ENCODE measurements around the gene PABPC1L.
"Not testable (repeated sequence)": the region's sequence is repeated elsewhere in the genome, so short reads cannot be mapped to it uniquely, and the experiment has no call there.

PABPC1L gene

GRCh38 chr20:44866703-44867335 lies 43.0 kb upstream of the PABPC1L start:
- no peak for TF ChIP-seq EZH2phosphoT487 (conservative IDR thresholded peaks at IDR 0.05; ENCODE audit: low read length)
- no peak for TF ChIP-seq CTCF (IDR thresholded peaks at IDR 0.05; ENCODE audit: insufficient read depth, low read length, poor library complexity, severe bottlenecking)
- Histone ChIP-seq H3K9me3 (ENCODE audit: insufficient read depth, low read length) (no peaks in the 10 kb centered on the region), H2AFZ (ENCODE audit: low read depth, low read length, severe bottlenecking) (no peak overlapping the region), H3K4me3 (ENCODE audit: insufficient read depth, low read length, poor library complexity, severe bottlenecking) (no peak overlapping the region), H3K9ac (ENCODE audit: low read length) (no peak overlapping the region), H3K27ac (ENCODE audit: low read depth, low read length) (no peak overlapping the region), H3K36me3 (ENCODE audit: low read length) (no peaks in the 10 kb centered on the region), H3K79me2 (ENCODE audit: insufficient read depth, low read length) (no peaks in the 10 kb centered on the region), H3K4me2 (ENCODE audit: low read depth, low read length, poor library complexity, severe bottlenecking) (no peak overlapping the region), H4K20me1 (ENCODE audit: low read depth, low read length) (no peaks in the 10 kb centered on the region), H3F3A (ENCODE audit: insufficient read depth) (no peaks in the 10 kb centered on the region), H3K9me2 (replicated peaks; ENCODE audit: insufficient read depth, low read length) (no peaks in the 10 kb centered on the region), H3K27me3 (ENCODE audit: low read length) (no peaks in the 10 kb centered on the region)

DNA sequence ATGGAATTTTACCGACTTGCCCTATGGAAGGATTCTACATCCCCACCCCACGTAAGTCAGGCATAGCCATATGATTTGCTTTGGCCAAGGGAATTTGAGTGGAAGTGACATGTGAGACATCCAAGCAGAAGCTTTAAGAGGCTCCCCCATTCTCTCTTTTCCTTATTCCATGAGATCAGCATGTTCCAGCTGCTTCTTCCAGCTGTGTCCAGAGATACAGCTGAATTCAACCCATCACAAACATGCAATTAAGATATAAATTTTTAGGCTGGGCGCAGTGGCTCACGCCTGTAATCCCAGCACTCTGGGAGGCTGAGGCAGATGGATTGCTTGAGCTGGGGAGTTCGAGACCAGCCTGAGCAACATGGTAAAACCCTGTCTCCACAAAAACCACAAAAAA lies 40.4 kb upstream of the PABPC1L start:
- TF ChIP-seq CTCF (IDR thresholded peaks at IDR 0.05; ENCODE audit: insufficient read depth, low read length, poor library complexity, severe bottlenecking) (no peak), EZH2phosphoT487 (conservative IDR thresholded peaks at IDR 0.05; ENCODE audit: low read length) (no peak)
- Histone ChIP-seq H3K27ac (ENCODE audit: low read depth, low read length) (no peak overlapping the region), H3K4me2 (ENCODE audit: low read depth, low read length, poor library complexity, severe bottlenecking) (no peak overlapping the region), H3K9me3 (ENCODE audit: insufficient read depth, low read length) (no peaks in the 10 kb centered on the region), H3K36me3 (ENCODE audit: low read length) (no peaks in the 10 kb centered on the region), H3F3A (ENCODE audit: insufficient read depth) (no peaks in the 10 kb centered on the region), H3K9me2 (replicated peaks; ENCODE audit: insufficient read depth, low read length) (no peaks in the 10 kb centered on the region), H4K20me1 (ENCODE audit: low read depth, low read length) (no peaks in the 10 kb centered on the region), H2AFZ (ENCODE audit: low read depth, low read length, severe bottlenecking) (no peak overlapping the region), H3K4me3 (ENCODE audit: insufficient read depth, low read length, poor library complexity, severe bottlenecking) (no peak overlapping the region), H3K9ac (ENCODE audit: low read length) (no peak overlapping the region), H3K27me3 (ENCODE audit: low read length) (no peaks in the 10 kb centered on the region), H3K79me2 (ENCODE audit: insufficient read depth, low read length) (no peaks in the 10 kb centered on the region)

- not testable (repeated sequence) for H3K27me3 ChIP-seq (ENCODE audit: low read length); H2AFZ ChIP-seq (ENCODE audit: low read depth, low read length, severe bottlenecking); H3F3A ChIP-seq (ENCODE audit: insufficient read depth); H3K27ac ChIP-seq (ENCODE audit: low read depth, low read length); H3K4me3 ChIP-seq (ENCODE audit: insufficient read depth, low read length, poor library complexity, severe bottlenecking); H3K4me2 ChIP-seq (ENCODE audit: low read depth, low read length, poor library complexity, severe bottlenecking); H3K36me3 ChIP-seq (ENCODE audit: low read length); H3K9me2 ChIP-seq (replicated peaks; ENCODE audit: insufficient read depth, low read length); H3K9ac ChIP-seq (ENCODE audit: low read length); H3K9me3 ChIP-seq (ENCODE audit: insufficient read depth, low read length)
- peaks cover 18% of the 10 kb centered on the region for H3K79me2 ChIP-seq (ENCODE audit: insufficient read depth, low read length)
- H4K20me1 ChIP-seq (ENCODE audit: low read depth, low read length): peaks cover 13% of the 10 kb centered on the region; the same call in 1 of the 2 replicates
Observed at GRCh38 chr20:44882360-44882759, 27.5 kb upstream of the PABPC1L start.

DNA sequence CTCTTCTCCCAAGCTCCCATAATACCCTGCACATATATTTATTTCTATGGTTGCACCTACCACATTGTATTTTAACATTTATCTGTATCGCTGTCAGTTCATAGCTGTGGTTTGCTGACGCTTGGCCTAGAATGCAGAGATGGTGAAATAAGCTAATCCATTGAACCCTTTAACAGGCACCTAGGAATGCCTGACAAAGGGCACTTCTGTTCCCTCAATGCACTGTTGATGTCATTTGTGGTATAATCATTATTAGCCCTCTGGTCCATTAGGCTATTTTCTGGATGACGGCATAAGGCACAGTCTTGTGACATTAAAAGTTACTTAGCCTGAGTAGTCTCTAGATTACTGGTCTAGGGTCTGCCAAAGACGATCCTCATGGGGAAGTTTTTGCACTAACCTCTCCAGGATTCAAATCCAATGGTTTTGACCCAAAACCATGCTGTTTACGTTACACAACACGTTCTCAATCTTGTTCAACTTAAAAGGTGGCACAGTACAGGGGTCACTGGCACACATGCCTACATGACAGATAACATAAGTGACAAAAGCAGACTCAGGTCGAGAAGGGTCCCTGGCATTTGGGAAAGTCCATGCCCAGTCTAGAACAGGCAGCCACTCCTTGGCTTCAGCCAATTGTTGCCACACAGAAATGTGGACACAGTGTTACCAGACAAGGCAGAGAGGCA lies 26.5 kb upstream of the PABPC1L start:
- Histone ChIP-seq H3K4me3 (ENCODE audit: insufficient read depth, low read length, poor library complexity, severe bottlenecking) (no peak overlapping the region), H3K36me3 (ENCODE audit: low read length) (peaks cover 7% of the 10 kb centered on the region), H3K27ac (ENCODE audit: low read depth, low read length) (no peak overlapping the region), H3K4me2 (ENCODE audit: low read depth, low read length, poor library complexity, severe bottlenecking) (no peak overlapping the region), H2AFZ (ENCODE audit: low read depth, low read length, severe bottlenecking) (no peak overlapping the region), H4K20me1 (ENCODE audit: low read depth, low read length) (peaks cover 23% of the 10 kb centered on the region), H3F3A (ENCODE audit: insufficient read depth) (no peaks in the 10 kb centered on the region), H3K9me3 (ENCODE audit: insufficient read depth, low read length) (no peaks in the 10 kb centered on the region), H3K9ac (ENCODE audit: low read length) (no peak overlapping the region), H3K9me2 (replicated peaks; ENCODE audit: insufficient read depth, low read length) (no peaks in the 10 kb centered on the region), H3K27me3 (ENCODE audit: low read length) (no peaks in the 10 kb centered on the region), H3K79me2 (ENCODE audit: insufficient read depth, low read length) (peaks cover 28% of the 10 kb centered on the region)
- TF ChIP-seq EZH2phosphoT487 (conservative IDR thresholded peaks at IDR 0.05; ENCODE audit: low read length): no peak
- no peak for TF ChIP-seq CTCF (IDR thresholded peaks at IDR 0.05; ENCODE audit: insufficient read depth, low read length, poor library complexity, severe bottlenecking)
